SK-N-SH treated with all-trans-retinoic acid at 6 μM for 48 hours (cell line): Measurements from ENCODE around the gene ZNF428.

Experiments used
- ATAC-seq: fragments of 200-7000 bp; cut with Tn5 transposase; 3 replicates; pipeline ENCODE4 v1.9.1; 2020; ENCODE audit warnings: mild to moderate bottlenecking, moderate library complexity
- ARNTL ChIP-seq: fragments of 450-650 bp; formaldehyde crosslinking; IDR thresholded peaks from 2 replicates; pipeline ENCODE4 v1.5.0; 2020; ENCODE audit warnings: low read depth, mild to moderate bottlenecking, moderate library complexity, borderline replicate concordance
- BACH2 ChIP-seq: fragments of 250-450 bp; sonication (Bioruptor Pico); IDR thresholded peaks from 2 replicates; pipeline ENCODE4 v1.9.0; 2021; ENCODE audit warnings: mild to moderate bottlenecking, borderline replicate concordance
- CSDC2 ChIP-seq: fragments of 250-450 bp; sonication (Bioruptor Pico); IDR thresholded peaks from 2 replicates; pipeline ENCODE4 v1.5.0; 2020; ENCODE audit warnings: mild to moderate bottlenecking, moderate library complexity
- CSRNP3 ChIP-seq: fragments of 250-450 bp; sonication (Bioruptor Pico); IDR thresholded peaks from 2 replicates; pipeline ENCODE4 v1.5.1; 2021; ENCODE audit warnings: mild to moderate bottlenecking, moderate library complexity
- GLIS3 ChIP-seq: fragments of 250-450 bp; sonication (Bioruptor Pico); IDR thresholded peaks from 2 replicates; pipeline ENCODE4 v1.5.0; 2020; ENCODE audit warnings: mild to moderate bottlenecking, moderate library complexity
- ISL1 ChIP-seq: fragments of 250-450 bp; sonication (Bioruptor Pico); IDR thresholded peaks from 2 replicates; pipeline ENCODE4 v2.1.2; 2022; ENCODE audit warnings: mild to moderate bottlenecking, moderate library complexity
- OSR1 ChIP-seq: fragments of 250-450 bp; sonication (Bioruptor Pico); IDR thresholded peaks from 2 replicates; pipeline ENCODE4 v1.8.0; 2022; ENCODE audit warnings: moderate library complexity, mild to moderate bottlenecking, inconsistent platforms
- PATZ1 ChIP-seq: fragments of 250-450 bp; sonication (Bioruptor Pico); IDR thresholded peaks from 2 replicates; pipeline ENCODE4 v1.8.0; 2020; ENCODE audit warnings: mild to moderate bottlenecking, moderate library complexity, borderline replicate concordance
- PPARA ChIP-seq: fragments of 250-450 bp; sonication (Bioruptor Pico); IDR thresholded peaks from 2 replicates; pipeline ENCODE4 v1.5.0; 2020; ENCODE audit warnings: mild to moderate bottlenecking, borderline replicate concordance
- RARB ChIP-seq: fragments of 250-450 bp; sonication (Bioruptor Pico); IDR thresholded peaks from 2 replicates; pipeline ENCODE4 v1.8.0; 2021; ENCODE audit warnings: mild to moderate bottlenecking, moderate library complexity
- SNAI2 ChIP-seq: fragments of 250-450 bp; sonication (Bioruptor Pico); IDR thresholded peaks from 2 replicates; pipeline ENCODE4 v1.5.0; 2020; ENCODE audit warnings: mild to moderate bottlenecking, moderate library complexity
- TCF4 ChIP-seq: fragments of 250-450 bp; sonication (Bioruptor Pico); IDR thresholded peaks from 2 replicates; pipeline ENCODE4 v1.8.0; 2021; ENCODE audit warnings: mild to moderate bottlenecking, moderate library complexity, borderline replicate concordance
- TOX ChIP-seq: fragments of 250-450 bp; sonication (Bioruptor Pico); IDR thresholded peaks from 2 replicates; pipeline ENCODE4 v1.8.0; 2021; ENCODE audit warnings: mild to moderate bottlenecking, moderate library complexity, borderline replicate concordance
- ZC3H10 ChIP-seq: fragments of 250-450 bp; sonication (Bioruptor Pico); IDR thresholded peaks from 2 replicates; pipeline ENCODE4 v1.5.1; 2021; ENCODE audit warnings: mild to moderate bottlenecking, moderate library complexity
- ZFP3 ChIP-seq: fragments of 250-450 bp; sonication (Bioruptor Pico); IDR thresholded peaks from 2 replicates; pipeline ENCODE4 v1.5.0; 2020; ENCODE audit warnings: mild to moderate bottlenecking, moderate library complexity
- ZFP30 ChIP-seq: fragments of 450-650 bp; formaldehyde crosslinking; IDR thresholded peaks from 2 replicates; pipeline ENCODE4 v1.5.0; 2022; ENCODE audit warnings: mild to moderate bottlenecking, moderate library complexity
- ZNF565 ChIP-seq: fragments of 450-650 bp; formaldehyde crosslinking; conservative IDR thresholded peaks from 2 replicates; pipeline ENCODE4 v1.5.0; 2020; ENCODE audit warnings: low read depth, mild to moderate bottlenecking, moderate library complexity
- ZNF8 ChIP-seq: fragments of 450-650 bp; formaldehyde crosslinking; IDR thresholded peaks from 2 replicates; pipeline ENCODE4 v1.5.0; 2020; ENCODE audit warnings: mild to moderate bottlenecking, moderate library complexity
- TF ChIP-seq, protein P1 (sequence below): fragments of 250-450 bp; sonication (Bioruptor Pico); IDR thresholded peaks from 2 replicates; pipeline ENCODE4 v1.5.1; 2020; ENCODE audit warnings: low read depth, mild to moderate bottlenecking, moderate library complexity
- TF ChIP-seq, protein P2 (sequence below): fragments of 250-450 bp; sonication (Bioruptor Pico); IDR thresholded peaks from 2 replicates; pipeline ENCODE4 v1.8.0; 2021; ENCODE audit warnings: low read depth, mild to moderate bottlenecking, moderate library complexity, borderline replicate concordance
- TF ChIP-seq, protein P3 (sequence below): fragments of 250-450 bp; sonication (Bioruptor Pico); IDR thresholded peaks from 2 replicates; pipeline ENCODE4 v1.5.0; 2020; ENCODE audit warnings: mild to moderate bottlenecking, moderate library complexity

Gene ZNF428

DNA sequence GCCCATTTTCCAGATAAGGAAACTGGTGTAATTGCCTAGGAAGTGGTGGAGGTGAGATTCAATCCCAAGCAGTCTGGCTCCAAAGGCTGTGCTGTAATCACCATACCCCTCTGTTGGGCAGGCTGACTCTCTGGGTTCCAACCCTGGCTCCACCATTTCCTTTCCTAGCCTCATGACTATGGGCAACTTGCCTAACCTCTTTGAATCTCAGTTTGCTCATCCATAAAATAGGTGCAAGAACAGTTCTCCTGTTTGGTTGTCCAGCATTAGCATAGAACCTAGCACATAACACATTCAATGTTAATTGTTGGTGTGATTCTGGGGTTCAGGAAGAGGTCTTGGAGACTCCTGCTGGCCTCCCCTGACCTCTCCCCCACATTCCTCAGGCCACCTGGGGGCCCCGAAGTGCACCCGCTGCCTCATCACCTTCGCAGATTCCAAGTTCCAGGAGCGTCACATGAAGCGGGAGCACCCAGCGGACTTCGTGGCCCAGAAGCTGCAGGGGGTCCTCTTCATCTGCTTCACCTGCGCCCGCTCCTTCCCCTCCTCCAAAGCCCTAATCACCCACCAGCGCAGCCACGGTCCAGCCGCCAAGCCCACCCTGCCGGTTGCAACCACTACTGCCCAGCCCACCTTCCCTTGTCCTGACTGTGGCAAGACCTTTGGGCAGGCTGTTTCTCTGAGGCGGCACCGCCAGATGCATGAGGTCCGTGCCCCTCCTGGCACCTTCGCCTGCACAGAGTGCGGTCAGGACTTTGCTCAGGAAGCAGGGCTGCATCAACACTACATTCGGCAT, 20.8 kb downstream of the ZNF428 start:
- no peak for ATAC-seq
- TF ChIP-seq ZNF565 = no peak
- TF ChIP-seq CSDC2 = no peak
- TF ChIP-seq, protein P1, sequence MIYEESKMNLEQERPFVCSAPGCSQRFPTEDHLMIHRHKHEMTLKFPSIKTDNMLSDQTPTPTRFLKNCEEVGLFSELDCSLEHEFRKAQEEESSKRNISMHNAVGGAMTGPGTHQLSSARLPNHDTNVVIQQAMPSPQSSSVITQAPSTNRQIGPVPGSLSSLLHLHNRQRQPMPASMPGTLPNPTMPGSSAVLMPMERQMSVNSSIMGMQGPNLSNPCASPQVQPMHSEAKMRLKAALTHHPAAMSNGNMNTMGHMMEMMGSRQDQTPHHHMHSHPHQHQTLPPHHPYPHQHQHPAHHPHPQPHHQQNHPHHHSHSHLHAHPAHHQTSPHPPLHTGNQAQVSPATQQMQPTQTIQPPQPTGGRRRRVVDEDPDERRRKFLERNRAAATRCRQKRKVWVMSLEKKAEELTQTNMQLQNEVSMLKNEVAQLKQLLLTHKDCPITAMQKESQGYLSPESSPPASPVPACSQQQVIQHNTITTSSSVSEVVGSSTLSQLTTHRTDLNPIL (CRISPR knock-in tag) = no peak
- no peak for TF ChIP-seq ZFP3 (CRISPR knock-in tag)
- no peak for TF ChIP-seq PPARA (CRISPR knock-in tag)
- no peak for TF ChIP-seq BACH2
- no peak for TF ChIP-seq ZFP30
- TF ChIP-seq, protein P2, sequence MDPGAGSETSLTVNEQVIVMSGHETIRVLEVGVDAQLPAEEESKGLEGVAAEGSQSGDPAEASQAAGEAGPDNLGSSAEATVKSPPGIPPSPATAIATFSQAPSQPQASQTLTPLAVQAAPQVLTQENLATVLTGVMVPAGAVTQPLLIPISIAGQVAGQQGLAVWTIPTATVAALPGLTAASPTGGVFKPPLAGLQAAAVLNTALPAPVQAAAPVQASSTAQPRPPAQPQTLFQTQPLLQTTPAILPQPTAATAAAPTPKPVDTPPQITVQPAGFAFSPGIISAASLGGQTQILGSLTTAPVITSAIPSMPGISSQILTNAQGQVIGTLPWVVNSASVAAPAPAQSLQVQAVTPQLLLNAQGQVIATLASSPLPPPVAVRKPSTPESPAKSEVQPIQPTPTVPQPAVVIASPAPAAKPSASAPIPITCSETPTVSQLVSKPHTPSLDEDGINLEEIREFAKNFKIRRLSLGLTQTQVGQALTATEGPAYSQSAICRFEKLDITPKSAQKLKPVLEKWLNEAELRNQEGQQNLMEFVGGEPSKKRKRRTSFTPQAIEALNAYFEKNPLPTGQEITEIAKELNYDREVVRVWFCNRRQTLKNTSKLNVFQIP (CRISPR knock-in tag) = no peak
- no peak for TF ChIP-seq CSRNP3

- ATAC-seq = no peak
- no peak for TF ChIP-seq ZC3H10 (CRISPR knock-in tag)
- TF ChIP-seq ZNF565 = no peak
- TF ChIP-seq ISL1 (CRISPR knock-in tag) = no peak
- no peak for TF ChIP-seq SNAI2 (CRISPR knock-in tag)
- TF ChIP-seq GLIS3 (CRISPR knock-in tag) = no peak
- no peak for TF ChIP-seq BACH2
- TF ChIP-seq ZNF8 (CRISPR knock-in tag) = no peak
- TF ChIP-seq PATZ1 (CRISPR knock-in tag) = no peak
- no peak for TF ChIP-seq CSRNP3
- TF ChIP-seq TOX (CRISPR knock-in tag) = no peak
- no peak for TF ChIP-seq ZFP3 (CRISPR knock-in tag)
- no peak for TF ChIP-seq RARB (CRISPR knock-in tag)
- TF ChIP-seq, protein P2 (CRISPR knock-in tag) = no peak
- TF ChIP-seq ARNTL = no peak
- TF ChIP-seq PPARA (CRISPR knock-in tag) = no peak
- TF ChIP-seq, protein P3, sequence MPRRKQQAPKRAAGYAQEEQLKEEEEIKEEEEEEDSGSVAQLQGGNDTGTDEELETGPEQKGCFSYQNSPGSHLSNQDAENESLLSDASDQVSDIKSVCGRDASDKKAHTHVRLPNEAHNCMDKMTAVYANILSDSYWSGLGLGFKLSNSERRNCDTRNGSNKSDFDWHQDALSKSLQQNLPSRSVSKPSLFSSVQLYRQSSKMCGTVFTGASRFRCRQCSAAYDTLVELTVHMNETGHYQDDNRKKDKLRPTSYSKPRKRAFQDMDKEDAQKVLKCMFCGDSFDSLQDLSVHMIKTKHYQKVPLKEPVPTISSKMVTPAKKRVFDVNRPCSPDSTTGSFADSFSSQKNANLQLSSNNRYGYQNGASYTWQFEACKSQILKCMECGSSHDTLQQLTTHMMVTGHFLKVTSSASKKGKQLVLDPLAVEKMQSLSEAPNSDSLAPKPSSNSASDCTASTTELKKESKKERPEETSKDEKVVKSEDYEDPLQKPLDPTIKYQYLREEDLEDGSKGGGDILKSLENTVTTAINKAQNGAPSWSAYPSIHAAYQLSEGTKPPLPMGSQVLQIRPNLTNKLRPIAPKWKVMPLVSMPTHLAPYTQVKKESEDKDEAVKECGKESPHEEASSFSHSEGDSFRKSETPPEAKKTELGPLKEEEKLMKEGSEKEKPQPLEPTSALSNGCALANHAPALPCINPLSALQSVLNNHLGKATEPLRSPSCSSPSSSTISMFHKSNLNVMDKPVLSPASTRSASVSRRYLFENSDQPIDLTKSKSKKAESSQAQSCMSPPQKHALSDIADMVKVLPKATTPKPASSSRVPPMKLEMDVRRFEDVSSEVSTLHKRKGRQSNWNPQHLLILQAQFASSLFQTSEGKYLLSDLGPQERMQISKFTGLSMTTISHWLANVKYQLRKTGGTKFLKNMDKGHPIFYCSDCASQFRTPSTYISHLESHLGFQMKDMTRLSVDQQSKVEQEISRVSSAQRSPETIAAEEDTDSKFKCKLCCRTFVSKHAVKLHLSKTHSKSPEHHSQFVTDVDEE (CRISPR knock-in tag) = no peak
- no peak for TF ChIP-seq TCF4 (CRISPR knock-in tag)
- TF ChIP-seq OSR1 (CRISPR knock-in tag) = no peak
- no peak for TF ChIP-seq CSDC2
- TF ChIP-seq, all 23 proteins: peak for 0
Measured at GRCh38 chr19:43597876-43598275, 21.6 kb downstream of the ZNF428 start.
